ENCODE data around the gene ULBP2.
"Not testable (repeated sequence)": the region's sequence is repeated elsewhere in the genome, so short reads cannot be mapped to it uniquely, and the experiment has no call there.

Gene ULBP2

GRCh38 chr6:149909701-149910470 lies 31.9 kb upstream of the ULBP2 start:
- no peak for DNase-seq (ENCODE audit: low read depth)

GRCh38 chr6:149910721-149911151 lies 31.1 kb upstream of the ULBP2 start:
- no peak for DNase-seq (ENCODE audit: low read depth)

GRCh38 chr6:149912680-149913079 lies 29.1 kb upstream of the ULBP2 start:
- not testable (repeated sequence) for DNase-seq (ENCODE audit: low read depth)

- DNase-seq (ENCODE audit: low read depth) = no peak
These were observed 28.7 kb upstream of the ULBP2 start for GRCh38 chr6:149913085-149913484.

GRCh38 chr6:149913540-149914240 lies 28.1 kb upstream of the ULBP2 start:
- no peak for DNase-seq (ENCODE audit: low read depth)

GRCh38 chr6:149915970-149916865 lies 25.6 kb upstream of the ULBP2 start:
- DNase-seq (ENCODE audit: low read depth) = no peak

- no peak for DNase-seq (ENCODE audit: low read depth)
These were observed 24.1 kb upstream of the ULBP2 start for GRCh38 chr6:149917679-149918078.

- DNase-seq (ENCODE audit: low read depth) = no peak
These were observed 23.5 kb upstream of the ULBP2 start for GRCh38 chr6:149918151-149918905.

- not testable (repeated sequence) for DNase-seq (ENCODE audit: low read depth)
These were observed 22.5 kb upstream of the ULBP2 start for GRCh38 chr6:149919126-149919833.

GRCh38 chr6:149919834-149920225 lies 22.0 kb upstream of the ULBP2 start:
- no peak for DNase-seq (ENCODE audit: low read depth)

GRCh38 chr6:149921361-149921760 lies 20.5 kb upstream of the ULBP2 start:
- no peak for DNase-seq (ENCODE audit: low read depth)

GRCh38 chr6:149922091-149922490 lies 19.7 kb upstream of the ULBP2 start:
- DNase-seq (ENCODE audit: low read depth) = not testable (repeated sequence)

- DNase-seq (ENCODE audit: low read depth) = peak; percentile 62
These were observed 19.0 kb upstream of the ULBP2 start, which contains the start of gene RAET1G for GRCh38 chr6:149922642-149923326. TSS of gene RAET1G (minus strand) at chr6:149923121. CDS start at chr6:149923010, 111 bp downstream.

GRCh38 chr6:149923327-149923986 lies 18.4 kb upstream of the ULBP2 start:
- DNase-seq (ENCODE audit: low read depth) = no peak

GRCh38 chr6:149924206-149924932 lies 17.4 kb upstream of the ULBP2 start:
- no peak for DNase-seq (ENCODE audit: low read depth)

GRCh38 chr6:149924933-149925252 lies 16.9 kb upstream of the ULBP2 start:
- no peak for DNase-seq (ENCODE audit: low read depth)

- DNase-seq (ENCODE audit: low read depth) = no peak
These were observed 16.4 kb upstream of the ULBP2 start for GRCh38 chr6:149925253-149925973.

GRCh38 chr6:149925974-149926777 lies 15.6 kb upstream of the ULBP2 start:
- DNase-seq (ENCODE audit: low read depth) = peak; percentile 58
